Measurements from ENCODE around the gene UCK2. TPM values are rescaled to one million over a fixed set of nuclear protein-coding genes. Genes with fewer than 3 reads are reported as not detected.

Gene UCK2
- total RNA-seq, 4 donors from 2014 or later: 20.9 to 30.4 (median 29.2) TPM

DNA sequence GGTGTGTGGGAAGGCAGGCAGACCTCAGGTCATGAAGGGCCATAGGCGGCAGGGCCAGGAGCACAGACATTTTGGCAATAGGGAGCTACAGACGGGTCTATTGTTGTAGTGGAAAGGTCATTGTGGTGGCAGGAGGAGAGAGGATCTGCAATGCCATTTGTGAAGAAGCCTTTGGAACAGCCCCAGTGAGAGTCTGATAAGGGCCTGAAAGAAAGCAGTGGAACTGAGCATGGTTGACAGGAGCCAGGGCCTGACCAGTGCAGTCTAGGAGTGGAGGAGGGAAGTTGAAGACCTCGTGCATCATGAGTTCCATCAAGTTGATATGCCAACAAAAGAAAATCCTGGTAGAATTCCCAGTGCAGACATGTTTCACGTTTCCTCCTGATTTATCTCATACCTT lies 65.5 kb downstream of the UCK2 start:
- H3K27me3 ChIP-seq: no peaks in the 10 kb centered on the region
- H3K4me1 ChIP-seq: no peaks in the 10 kb centered on the region
- 79 to 84% methylated on average over 4 of the region's 4 CpGs for WGBS, 2 donors (ENCODE audit: low coverage in 1 of 2)
- H3K9me3 ChIP-seq: no peaks in the 10 kb centered on the region
- peaks cover 0 to 46% of the 10 kb centered on the region in 2 donors for H3K36me3 ChIP-seq
- H3K27ac ChIP-seq: no peak overlapping the region
- TF ChIP-seq, protein P1, sequence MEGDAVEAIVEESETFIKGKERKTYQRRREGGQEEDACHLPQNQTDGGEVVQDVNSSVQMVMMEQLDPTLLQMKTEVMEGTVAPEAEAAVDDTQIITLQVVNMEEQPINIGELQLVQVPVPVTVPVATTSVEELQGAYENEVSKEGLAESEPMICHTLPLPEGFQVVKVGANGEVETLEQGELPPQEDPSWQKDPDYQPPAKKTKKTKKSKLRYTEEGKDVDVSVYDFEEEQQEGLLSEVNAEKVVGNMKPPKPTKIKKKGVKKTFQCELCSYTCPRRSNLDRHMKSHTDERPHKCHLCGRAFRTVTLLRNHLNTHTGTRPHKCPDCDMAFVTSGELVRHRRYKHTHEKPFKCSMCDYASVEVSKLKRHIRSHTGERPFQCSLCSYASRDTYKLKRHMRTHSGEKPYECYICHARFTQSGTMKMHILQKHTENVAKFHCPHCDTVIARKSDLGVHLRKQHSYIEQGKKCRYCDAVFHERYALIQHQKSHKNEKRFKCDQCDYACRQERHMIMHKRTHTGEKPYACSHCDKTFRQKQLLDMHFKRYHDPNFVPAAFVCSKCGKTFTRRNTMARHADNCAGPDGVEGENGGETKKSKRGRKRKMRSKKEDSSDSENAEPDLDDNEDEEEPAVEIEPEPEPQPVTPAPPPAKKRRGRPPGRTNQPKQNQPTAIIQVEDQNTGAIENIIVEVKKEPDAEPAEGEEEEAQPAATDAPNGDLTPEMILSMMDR (IDR thresholded peaks at IDR 0.05): no peak
- TF ChIP-seq EP300 (IDR thresholded peaks at IDR 0.05) (no peak), POLR2AphosphoS5 (IDR thresholded peaks at IDR 0.05) (no peak), POLR2A (IDR thresholded peaks at IDR 0.05) (no peak)
- no peak overlapping the region for H3K4me3 ChIP-seq
- no peak for ATAC-seq

DNA sequence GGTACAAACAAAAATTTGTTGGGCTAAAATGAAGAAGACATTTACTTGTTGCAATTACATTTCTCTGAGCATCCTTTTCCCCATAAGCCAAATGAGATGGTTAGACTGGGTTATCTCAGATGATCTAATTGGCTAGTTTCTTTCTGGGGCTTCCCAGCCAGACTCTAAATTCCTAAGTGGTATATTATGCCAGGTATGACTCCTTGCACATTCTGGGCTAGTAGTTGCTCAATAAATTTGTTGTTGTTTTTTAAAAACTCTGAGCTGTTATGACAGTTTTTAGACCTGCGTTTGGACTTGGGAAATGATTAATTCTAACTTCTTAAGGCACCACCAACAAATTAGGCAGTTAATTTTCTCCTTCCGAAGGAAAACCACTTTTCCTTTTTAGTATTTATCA lies 66.1 kb downstream of the UCK2 start:
- no peaks in the 10 kb centered on the region for H3K9me3 ChIP-seq
- H3K36me3 ChIP-seq: peaks cover 0 to 46% of the 10 kb centered on the region in 2 donors
- H3K4me1 ChIP-seq: peaks cover 0 to 4% (median 3%) of the 10 kb centered on the region in 3 donors
- 83 to 96% methylated on average over 2 of the region's 2 CpGs for WGBS, 2 donors (ENCODE audit: low coverage in 1 of 2)
- TF ChIP-seq POLR2AphosphoS5 (IDR thresholded peaks at IDR 0.05): no peak
- no peak for TF ChIP-seq POLR2A (IDR thresholded peaks at IDR 0.05)
- TF ChIP-seq EP300 (IDR thresholded peaks at IDR 0.05): no peak
- TF ChIP-seq, protein P1 (IDR thresholded peaks at IDR 0.05): no peak
- H3K4me3 ChIP-seq: no peak overlapping the region
- H3K27me3 ChIP-seq: no peaks in the 10 kb centered on the region
- no peak overlapping the region for H3K27ac ChIP-seq
- no peak for ATAC-seq

DNA sequence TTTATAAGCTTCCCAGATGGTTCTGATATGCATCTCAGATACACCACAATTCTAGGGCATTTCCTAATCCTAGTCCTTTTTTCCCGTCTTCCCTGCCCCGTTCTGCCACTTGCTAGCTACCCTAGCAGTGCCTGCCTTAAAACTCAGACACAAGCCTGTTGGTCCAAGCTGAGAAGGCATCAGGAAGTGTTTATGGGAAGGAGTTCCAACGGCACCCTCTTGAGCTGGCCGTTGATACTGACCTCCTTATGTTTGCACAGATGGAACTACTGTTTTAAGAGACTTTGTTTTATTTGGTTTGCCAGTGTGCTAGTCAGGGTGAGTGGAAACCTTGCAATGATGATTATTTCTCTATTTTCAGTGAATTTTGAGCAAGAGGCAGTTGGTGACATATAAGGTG lies 67.2 kb downstream of the UCK2 start:
- ATAC-seq: no peak
- no peaks in the 10 kb centered on the region for H3K27me3 ChIP-seq
- H3K9me3 ChIP-seq: no peaks in the 10 kb centered on the region
- TF ChIP-seq POLR2A (IDR thresholded peaks at IDR 0.05) (no peak), POLR2AphosphoS5 (IDR thresholded peaks at IDR 0.05) (no peak), EP300 (IDR thresholded peaks at IDR 0.05) (no peak)
- TF ChIP-seq, protein P1 (IDR thresholded peaks at IDR 0.05): no peak
- WGBS, 2 donors (ENCODE audit: low coverage in 1 of 2): 63 to 76% methylated on average over 3 to 4 of the region's 4 CpGs
- H3K27ac ChIP-seq: no peak overlapping the region
- peaks cover 0 to 46% of the 10 kb centered on the region in 2 donors for H3K36me3 ChIP-seq
- peaks cover 0 to 15% (median 13%) of the 10 kb centered on the region in 3 donors for H3K4me1 ChIP-seq
- H3K4me3 ChIP-seq: no peak overlapping the region

DNA sequence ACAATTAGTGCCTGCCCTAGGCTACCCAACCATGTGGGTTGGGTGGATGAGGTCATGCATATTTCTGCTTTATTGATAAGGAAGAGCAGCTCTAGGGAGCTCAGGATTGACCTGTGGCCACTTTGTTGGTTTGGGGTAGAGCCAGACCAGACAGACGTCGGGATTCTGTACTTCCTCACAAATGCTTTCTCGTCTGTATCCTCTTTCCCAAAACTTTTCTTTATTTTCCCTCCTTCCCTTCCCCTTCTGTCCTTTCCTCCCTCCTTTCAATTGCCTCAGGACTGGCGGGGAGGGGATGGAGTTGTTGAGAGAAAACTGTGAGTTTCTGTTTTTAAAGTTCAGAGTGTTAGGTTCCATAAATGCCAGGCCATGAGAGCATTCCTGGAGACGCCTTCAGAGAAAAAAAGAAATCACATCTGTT lies 68.0 kb downstream of the UCK2 start:
- Histone ChIP-seq H3K9me3 (no peaks in the 10 kb centered on the region), H3K4me1 (peaks cover 0 to 16% (median 13%) of the 10 kb centered on the region in 3 donors), H3K27ac (no peak overlapping the region), H3K27me3 (no peaks in the 10 kb centered on the region), H3K4me3 (no peak overlapping the region), H3K36me3 (peaks cover 0 to 46% of the 10 kb centered on the region in 2 donors)
- no peak for ATAC-seq
- 60 to 66% methylated on average over 4 to 5 of the region's 5 CpGs for WGBS, 2 donors (ENCODE audit: low coverage in 1 of 2)
- TF ChIP-seq POLR2A (IDR thresholded peaks at IDR 0.05) (no peak), POLR2AphosphoS5 (IDR thresholded peaks at IDR 0.05) (no peak), EP300 (IDR thresholded peaks at IDR 0.05) (no peak)
- TF ChIP-seq, protein P1 (IDR thresholded peaks at IDR 0.05): no peak

DNA sequence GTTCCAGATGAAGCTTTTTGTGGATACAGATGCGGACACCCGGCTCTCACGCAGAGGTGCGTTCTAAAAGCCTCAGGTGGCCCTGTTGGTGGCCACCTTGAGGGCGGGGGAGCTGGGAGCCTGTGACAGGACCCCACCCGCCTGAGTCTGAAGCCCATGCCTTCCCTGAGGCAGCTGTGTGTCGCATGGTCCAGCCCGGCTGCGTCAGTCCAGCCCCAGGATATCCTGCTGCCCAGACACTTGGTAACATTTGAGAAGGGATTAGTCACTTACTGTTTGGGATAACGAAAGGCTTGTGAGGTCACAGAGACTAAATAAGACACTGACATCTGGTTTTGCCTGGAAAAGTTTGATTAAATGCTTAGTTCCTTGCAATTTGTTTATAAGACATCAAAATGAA lies 68.9 kb downstream of the UCK2 start:
- Histone ChIP-seq H3K4me1 (peaks cover 0 to 16% (median 13%) of the 10 kb centered on the region in 3 donors), H3K27me3 (no peaks in the 10 kb centered on the region), H3K36me3 (peaks cover 0 to 49% of the 10 kb centered on the region in 2 donors), H3K4me3 (no peak overlapping the region), H3K27ac (peak overlapping the region in 2 of 4 donors; percentile 22 to 37), H3K9me3 (no peaks in the 10 kb centered on the region)
- WGBS, 2 donors (ENCODE audit: low coverage in 1 of 2): 57 to 91% methylated on average over 1 to 4 of the region's 10 CpGs
- ATAC-seq: peak; percentile 23
- TF ChIP-seq POLR2A (IDR thresholded peaks at IDR 0.05) (no peak), EP300 (IDR thresholded peaks at IDR 0.05) (no peak), POLR2AphosphoS5 (IDR thresholded peaks at IDR 0.05) (no peak)
- TF ChIP-seq, protein P1 (IDR thresholded peaks at IDR 0.05): no peak
